GM23338 (cell line): ENCODE measurements around the gene CHAT. TPM values are rescaled to one million over a fixed set of nuclear protein-coding genes. Genes with fewer than 3 reads are reported as not detected.

ENCODE experiments used
- ATAC-seq: fragments of 200-7000 bp; cut with Tn5 transposase; 3 replicates; pipeline ENCODE4 v1.9.1; 2020
- DNase-seq: peaks from one replicate; pipeline ENCODE4 v3.0.0-alpha.2; 2015; ENCODE audit warnings: low spot score
- H2AFZ ChIP-seq: fragments of 200-600 bp; sonication (generic); 2 replicates; pipeline ENCODE4 v1.8.0; 2016; ENCODE audit warnings: antibody characterized with exemption, mild to moderate bottlenecking, moderate library complexity
- H3F3A ChIP-seq: fragments of 200-600 bp; sonication (generic); replicated peaks from 2 replicates; pipeline ENCODE4 v1.8.0; 2017; ENCODE audit warnings: antibody characterized with exemption, mixed run types, low read depth
- H3K27ac ChIP-seq: fragments of 200-600 bp; sonication (generic); 2 replicates; pipeline ENCODE4 v1.6.1; 2016; ENCODE audit warnings: low read depth
- H3K27me3 ChIP-seq: fragments of 200-600 bp; sonication (generic); 2 replicates; pipeline ENCODE4 v1.8.0; 2016; ENCODE audit warnings: mild to moderate bottlenecking, mixed run types, moderate library complexity; ENCODE audit not compliant: insufficient read depth
- H3K36me3 ChIP-seq: fragments of 200-600 bp; sonication (generic); 2 replicates; pipeline ENCODE4 v1.8.0; 2016; ENCODE audit warnings: mild to moderate bottlenecking; ENCODE audit not compliant: insufficient read depth
- H3K4me1 ChIP-seq: fragments of 200-600 bp; sonication (generic); 2 replicates; pipeline ENCODE4 v1.8.0; 2016; ENCODE audit warnings: mild to moderate bottlenecking, moderate library complexity; ENCODE audit not compliant: insufficient read depth
- H3K4me2 ChIP-seq: fragments of 200-600 bp; sonication (generic); 2 replicates; pipeline ENCODE4 v1.7.1; 2017; ENCODE audit warnings: mixed run types
- H3K4me3 ChIP-seq: fragments of 200-600 bp; sonication (generic); 2 replicates; pipeline ENCODE4 v1.6.1; 2016; ENCODE audit warnings: mixed run types
- H3K79me2 ChIP-seq: fragments of 200-600 bp; sonication (generic); replicated peaks from 2 replicates; pipeline ENCODE4 v1.8.0; 2017; ENCODE audit warnings: mild to moderate bottlenecking; ENCODE audit not compliant: insufficient read depth
- H3K9me2 ChIP-seq: fragments of 200-600 bp; sonication (generic); 2 replicates; pipeline ENCODE4 v1.8.0; 2017; ENCODE audit not compliant: insufficient read depth
- H4K20me1 ChIP-seq: fragments of 200-600 bp; sonication (generic); replicated peaks from 2 replicates; pipeline ENCODE4 v1.8.0; 2017; ENCODE audit warnings: mild to moderate bottlenecking; ENCODE audit not compliant: insufficient read depth
- H3K27ac Mint-ChIP-seq: 2 replicates; pipeline ENCODE4 v1.8.0; 2020; ENCODE audit warnings: inconsistent platforms, mild to moderate bottlenecking, moderate library complexity, mixed read lengths
- H3K27me3 Mint-ChIP-seq: 3 replicates; pipeline ENCODE4 v1.8.0; 2022; ENCODE audit warnings: low read depth, mild to moderate bottlenecking, moderate library complexity, mixed read lengths, inconsistent platforms; ENCODE audit not compliant: insufficient read depth, poor library complexity
- H3K36me3 Mint-ChIP-seq: 3 replicates; pipeline ENCODE4 v1.8.0; 2021; ENCODE audit warnings: low read depth, mild to moderate bottlenecking, inconsistent platforms, moderate library complexity, mixed read lengths
- H3K4me1 Mint-ChIP-seq: 3 replicates; pipeline ENCODE4 v1.8.0; 2020; ENCODE audit warnings: mild to moderate bottlenecking, inconsistent platforms, mixed read lengths
- H3K4me3 Mint-ChIP-seq: 3 replicates; pipeline ENCODE4 v1.8.0; 2021; ENCODE audit warnings: moderate library complexity, mild to moderate bottlenecking, inconsistent platforms, mixed read lengths
- H3K9me3 Mint-ChIP-seq: 3 replicates; pipeline ENCODE4 v1.8.0; 2020; ENCODE audit warnings: moderate library complexity, mild to moderate bottlenecking, inconsistent platforms, mixed read lengths
- EZH2phosphoT487 ChIP-seq: fragments of 200-600 bp; sonication (generic); IDR thresholded peaks from one replicate; pipeline ENCODE4 v1.8.1; 2018; ENCODE audit warnings: antibody characterized with exemption; ENCODE audit not compliant: unreplicated experiment
- POLR2AphosphoS5 ChIP-seq: IDR thresholded peaks from 2 replicates; pipeline ENCODE4 v1.6.1; 2016; ENCODE audit warnings: antibody characterized with exemption, low read depth
- REST ChIP-seq: IDR thresholded peaks from one replicate; pipeline ENCODE4 v1.6.1; 2018; ENCODE audit warnings: antibody characterized with exemption; ENCODE audit not compliant: unreplicated experiment
- STAT1 ChIP-seq: IDR thresholded peaks from one replicate; pipeline ENCODE4 v1.6.1; 2016; ENCODE audit warnings: antibody characterized with exemption; ENCODE audit not compliant: unreplicated experiment
- ZNF114 ChIP-seq: fragments of 250-450 bp; sonication (Bioruptor Pico); IDR thresholded peaks from 2 replicates; pipeline ENCODE4 v1.5.0; 2020; ENCODE audit warnings: mild to moderate bottlenecking, moderate library complexity
- ZNF331 ChIP-seq: fragments of 250-450 bp; sonication (Bioruptor Pico); IDR thresholded peaks from 2 replicates; pipeline ENCODE4 v1.5.0; 2020; ENCODE audit warnings: low read depth, mild to moderate bottlenecking, moderate library complexity
- polyA plus RNA-seq: library from polyadenylated mRNA; unstranded; fragments of >200 nt; fragmentation: Nextera tagmentation; extraction: Ambion mirVana; gene quantifications from 2 replicates; pipeline ENCODE4 v1.2.1, GENCODE V29; 2016
- total RNA-seq: library from RNA; depleted of rRNA; stranded (reverse); fragments of >200 nt; shearing (Covaris generic); gene quantifications from 2 replicates; pipeline ENCODE4 v1.2.3, GENCODE V29; 2014
- TF ChIP-seq, protein P1 (sequence below), 2 experiments: fragments of 200-600 bp in 1 of 2; sonication (generic) in 1 of 2; conservative IDR thresholded peaks; 2 replicates each; pipeline versions ENCODE4 v1.5.1 to v1.6.1; 2016 to 2017; ENCODE audit warnings: antibody characterized with exemption in 2 of 2, low read depth in 2 of 2, mild to moderate bottlenecking in 2 of 2, moderate library complexity in 1 of 2

CHAT gene
- total and polyA plus RNA-seq, 2 experiments from 2014 or later = not detected

DNA sequence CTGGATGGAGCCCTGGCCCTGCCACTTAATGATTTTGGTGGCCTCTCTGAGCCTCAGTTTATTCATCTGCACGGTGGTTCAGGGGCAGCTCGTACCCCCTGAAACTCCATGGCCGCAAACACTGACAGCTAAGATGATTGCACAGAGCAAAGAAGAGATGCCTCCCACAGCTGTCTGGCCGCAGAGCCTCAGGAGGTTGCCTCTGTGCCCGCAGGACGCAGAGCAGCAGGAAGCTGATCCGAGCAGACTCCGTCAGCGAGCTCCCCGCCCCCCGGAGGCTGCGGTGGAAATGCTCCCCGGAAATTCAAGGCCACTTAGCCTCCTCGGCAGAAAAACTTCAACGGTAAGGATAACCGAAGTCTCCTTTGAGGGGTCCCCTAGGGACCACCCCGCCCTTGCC is 35.5 kb downstream of the CHAT start:
- TF ChIP-seq STAT1 (no peak), ZNF331 (CRISPR knock-in tag) (no peak), REST (no peak)
- TF ChIP-seq, protein P1, sequence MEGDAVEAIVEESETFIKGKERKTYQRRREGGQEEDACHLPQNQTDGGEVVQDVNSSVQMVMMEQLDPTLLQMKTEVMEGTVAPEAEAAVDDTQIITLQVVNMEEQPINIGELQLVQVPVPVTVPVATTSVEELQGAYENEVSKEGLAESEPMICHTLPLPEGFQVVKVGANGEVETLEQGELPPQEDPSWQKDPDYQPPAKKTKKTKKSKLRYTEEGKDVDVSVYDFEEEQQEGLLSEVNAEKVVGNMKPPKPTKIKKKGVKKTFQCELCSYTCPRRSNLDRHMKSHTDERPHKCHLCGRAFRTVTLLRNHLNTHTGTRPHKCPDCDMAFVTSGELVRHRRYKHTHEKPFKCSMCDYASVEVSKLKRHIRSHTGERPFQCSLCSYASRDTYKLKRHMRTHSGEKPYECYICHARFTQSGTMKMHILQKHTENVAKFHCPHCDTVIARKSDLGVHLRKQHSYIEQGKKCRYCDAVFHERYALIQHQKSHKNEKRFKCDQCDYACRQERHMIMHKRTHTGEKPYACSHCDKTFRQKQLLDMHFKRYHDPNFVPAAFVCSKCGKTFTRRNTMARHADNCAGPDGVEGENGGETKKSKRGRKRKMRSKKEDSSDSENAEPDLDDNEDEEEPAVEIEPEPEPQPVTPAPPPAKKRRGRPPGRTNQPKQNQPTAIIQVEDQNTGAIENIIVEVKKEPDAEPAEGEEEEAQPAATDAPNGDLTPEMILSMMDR (conservative IDR thresholded peaks at IDR 0.05; ENCODE audit: low read depth in 2 of 2) = peak; percentile 7 to 32; a peak in 2 of 4 replicates
- Mint-ChIP-seq H3K27me3 (peaks cover 12% of the 10 kb centered on the region), H3K27ac (no peak overlapping the region), H3K9me3 (no peaks in the 10 kb centered on the region; the same call in 2 of the 3 replicates), H3K4me3 (no peak overlapping the region; the same call in 2 of the 3 replicates), H3K36me3 (no peaks in the 10 kb centered on the region), H3K4me1 (peaks cover 16% of the 10 kb centered on the region)
- Histone ChIP-seq H2AFZ (peak overlapping the region; percentile 85), H3K36me3 (no peaks in the 10 kb centered on the region), H3K79me2 (no peaks in the 10 kb centered on the region), H3K9me2 (no peaks in the 10 kb centered on the region), H3K4me2 (peak overlapping the region; percentile 45; the same call in 1 of the 2 replicates), H3K27me3 (no peaks in the 10 kb centered on the region), H3F3A (no peaks in the 10 kb centered on the region), H3K4me1 (peaks cover 5% of the 10 kb centered on the region; the same call in 1 of the 2 replicates), H4K20me1 (no peaks in the 10 kb centered on the region), H3K4me3 (no peak overlapping the region), H3K27ac (no peak overlapping the region)
- ATAC-seq = peak; percentile 84
- peak; percentile 75 for DNase-seq

GRCh38 chr10:49649936-49650723 is 36.3 kb downstream of the CHAT start:
- no peaks in the 10 kb centered on the region for H3K36me3 Mint-ChIP-seq
- peaks cover 12% of the 10 kb centered on the region for H3K27me3 Mint-ChIP-seq
- 0 out of 2 replicates have a peak overlapping the region, but pooled peaks have one; percentile 45 for H3K4me2 ChIP-seq
- TF ChIP-seq REST (no peak), STAT1 (no peak), EZH2phosphoT487 (no peak), ZNF331 (CRISPR knock-in tag) (no peak), ZNF114 (no peak), POLR2AphosphoS5 (no peak)

More at GRCh38 chr10:49649936-49650723, 36.3 kb downstream of the CHAT start:
- no peak overlapping the region for H3K4me3 ChIP-seq
- H3K4me1 ChIP-seq = peaks cover 5% of the 10 kb centered on the region; the same call in 1 of the 2 replicates
- ATAC-seq = no peak
- no peak for DNase-seq
- H3K36me3 ChIP-seq = no peaks in the 10 kb centered on the region
- H3K27ac Mint-ChIP-seq = no peak overlapping the region
- peaks cover 16% of the 10 kb centered on the region for H3K4me1 Mint-ChIP-seq
- H2AFZ ChIP-seq = peak overlapping the region; percentile 23; the same call in 1 of the 2 replicates
- H3F3A ChIP-seq = no peaks in the 10 kb centered on the region
- no peak overlapping the region for H3K27ac ChIP-seq
- no peaks in the 10 kb centered on the region for H3K79me2 ChIP-seq
- H3K4me3 Mint-ChIP-seq = no peak overlapping the region; the same call in 2 of the 3 replicates
- H3K9me3 Mint-ChIP-seq = no peaks in the 10 kb centered on the region
- H3K27me3 ChIP-seq = no peaks in the 10 kb centered on the region
- no peaks in the 10 kb centered on the region for H4K20me1 ChIP-seq
- H3K9me2 ChIP-seq = no peaks in the 10 kb centered on the region
